Naive thymus-derived CD4-positive, alpha-beta T cell (primary cell): ENCODE results near the gene GARIN5A. TPM values are rescaled to one million over a fixed set of nuclear protein-coding genes. Genes with fewer than 3 reads are reported as not detected.

ENCODE experiments used
- ATAC-seq: fragments of 150-1000 bp; cut with Tn5 transposase; 2 replicates; pipeline ENCODE4 v1.10.0; 2021; ENCODE audit warnings: mild to moderate bottlenecking, moderate library complexity
- CTCF ChIA-PET: fragments of 350-600 bp; sonication (Branson Sonifier 250); formaldehyde crosslinking; loops from one replicate; lab custom pipeline; 2021; ENCODE audit warnings: antibody characterized with exemption; lab: Charles Lee
- POLR2A ChIA-PET: fragments of 350-600 bp; sonication (Branson Sonifier 250); formaldehyde crosslinking; loops from one replicate; lab custom pipeline; 2021; ENCODE audit warnings: antibody characterized with exemption, inconsistent platforms; lab: Charles Lee
- DNase-seq, 9 donors: peaks; one replicate each; pipeline versions ENCODE4 v3.0.0 to v3.0.0-alpha.2; 2020 to 2022; ENCODE audit warnings: mixed read lengths in 1 of 9
- H3K27ac ChIP-seq: one replicate; pipeline ENCODE4 v1.7.0; 2013; ENCODE audit warnings: mild to moderate bottlenecking, low read depth, low read length, moderate library complexity
- H3K27me3 ChIP-seq, 2 donors: one replicate each; pipeline ENCODE4 v1.7.0; 2013; ENCODE audit warnings: low read length in 2 of 2, mild to moderate bottlenecking in 2 of 2, moderate library complexity in 2 of 2; ENCODE audit not compliant: control insufficient read depth in 2 of 2, insufficient read depth in 2 of 2
- H3K36me3 ChIP-seq, 3 experiments: 1 replicate in 2 of 3; 2 replicates in 1 of 3; pipeline ENCODE4 v1.7.0; 2013; ENCODE audit warnings: low read length in 3 of 3, mild to moderate bottlenecking in 3 of 3, moderate library complexity in 1 of 3; ENCODE audit not compliant: insufficient read depth in 3 of 3, control insufficient read depth in 2 of 3
- H3K4me1 ChIP-seq, 2 donors: one replicate each; pipeline ENCODE4 v1.7.0; 2013; ENCODE audit warnings: low read length in 2 of 2, mild to moderate bottlenecking in 2 of 2, moderate library complexity in 1 of 2; ENCODE audit not compliant: control insufficient read depth in 2 of 2, insufficient read depth in 2 of 2
- H3K4me3 ChIP-seq: 2 replicates; pipeline ENCODE4 v1.7.0; 2013; ENCODE audit warnings: mild to moderate bottlenecking, low read length
- H3K9me3 ChIP-seq, 3 experiments: 1 replicate in 2 of 3; 2 replicates in 1 of 3; pipeline ENCODE4 v1.7.0; 2013; ENCODE audit warnings: low read length in 3 of 3; ENCODE audit not compliant: control insufficient read depth in 2 of 3
- H3K27ac Mint-ChIP-seq, 9 donors: one replicate each; pipeline ENCODE4 v1.8.0; 2020 to 2022; ENCODE audit warnings: mixed read lengths in 9 of 9, mild to moderate bottlenecking in 8 of 9, moderate library complexity in 5 of 9, inconsistent platforms in 2 of 9
- H3K27me3 Mint-ChIP-seq, 5 donors: one replicate each; pipeline ENCODE4 v1.8.0; 2021 to 2022; ENCODE audit warnings: mixed read lengths in 5 of 5, mild to moderate bottlenecking in 1 of 5
- H3K36me3 Mint-ChIP-seq, 5 donors: one replicate each; pipeline ENCODE4 v1.8.0; 2020 to 2022; ENCODE audit warnings: mixed read lengths in 5 of 5, mild to moderate bottlenecking in 3 of 5, inconsistent platforms in 1 of 5
- H3K4me1 Mint-ChIP-seq, 7 donors: one replicate each; pipeline ENCODE4 v1.8.0; 2020 to 2022; ENCODE audit warnings: mixed read lengths in 7 of 7, mild to moderate bottlenecking in 3 of 7, inconsistent platforms in 1 of 7
- H3K4me3 Mint-ChIP-seq, 10 donors: one replicate each; pipeline ENCODE4 v1.8.0; 2020 to 2022; ENCODE audit warnings: mild to moderate bottlenecking in 10 of 10, mixed read lengths in 10 of 10, moderate library complexity in 6 of 10, inconsistent platforms in 2 of 10
- H3K9me3 Mint-ChIP-seq, 11 donors: one replicate each; pipeline ENCODE4 v1.8.0; 2020 to 2022; ENCODE audit warnings: mixed read lengths in 11 of 11, mild to moderate bottlenecking in 4 of 11, inconsistent platforms in 1 of 11, moderate library complexity in 1 of 11
- intact Hi-C, 2 donors: fragments of 100-400 bp; cut with micrococcal nuclease; formaldehyde crosslinking; loops; one replicate each; pipeline ENCODE4 v1.15.1; 2023
- polyA plus RNA-seq, 2 donors: library from polyadenylated mRNA; unstranded; fragments of 300-500 nt; fragmentation: Illumina TruSeq; gene quantifications; one replicate each; pipeline ENCODE4 v1.2.3, GENCODE V29; 2021
- total RNA-seq, 6 experiments: library from RNA in 5 of 6; stranded (reverse) in 5 of 6; gene quantifications; 1 replicate in 5 of 6; 2 replicates in 1 of 6; pipeline ENCODE4 v1.2.3 and lab custom pipeline; 2021 to 2026

GARIN5A gene
- total and polyA plus RNA-seq, 7 experiments from 2014 or later, result 0.59 to 3.1 (median 0.76) TPM; not detected in 1

DNA sequence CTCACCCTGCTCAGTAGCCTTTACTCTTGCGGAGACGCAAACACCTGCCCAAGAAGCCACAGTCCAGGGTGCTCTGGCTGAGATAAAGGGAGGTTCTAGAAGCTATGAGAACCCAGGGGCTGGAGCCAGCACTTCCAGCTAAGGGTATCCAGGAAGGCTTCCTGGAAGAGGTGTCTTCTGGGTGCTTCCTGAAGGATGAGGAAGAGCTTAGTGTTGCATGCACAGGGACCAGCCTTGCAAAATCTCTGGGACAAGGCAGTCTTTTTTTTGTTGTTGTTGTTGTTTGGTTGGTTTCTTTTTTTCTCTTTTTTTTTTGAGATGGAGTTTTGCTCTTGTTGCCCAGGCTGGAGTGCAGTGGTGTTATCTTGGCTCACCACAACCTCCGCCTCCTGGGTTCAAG is 23.4 kb downstream of the GARIN5A start:
- no peak for DNase-seq
- Histone ChIP-seq H3K4me3 (no peak overlapping the region), H3K4me1 (no peaks in the 10 kb centered on the region), H3K27ac (no peak overlapping the region), H3K36me3 (no peaks in the 10 kb centered on the region), H3K27me3 (peaks cover 0 to 2% of the 10 kb centered on the region in 2 donors), H3K9me3 (no peaks in the 10 kb centered on the region)
- Mint-ChIP-seq H3K9me3 (peaks cover 0 to 2% (median 0%) of the 10 kb centered on the region in 11 donors), H3K4me1 (peaks cover 0 to 4% (median 0%) of the 10 kb centered on the region in 7 donors), H3K4me3 (no peak overlapping the region), H3K36me3 (no peaks in the 10 kb centered on the region), H3K27me3 (peaks cover 6 to 25% (median 22%) of the 10 kb centered on the region in 5 donors), H3K27ac (no peak overlapping the region)
- intact Hi-C loops, result no loop called here
- ATAC-seq, result no peak
- ChIA-PET CTCF (no interaction called here), POLR2A (no interaction called here)

DNA sequence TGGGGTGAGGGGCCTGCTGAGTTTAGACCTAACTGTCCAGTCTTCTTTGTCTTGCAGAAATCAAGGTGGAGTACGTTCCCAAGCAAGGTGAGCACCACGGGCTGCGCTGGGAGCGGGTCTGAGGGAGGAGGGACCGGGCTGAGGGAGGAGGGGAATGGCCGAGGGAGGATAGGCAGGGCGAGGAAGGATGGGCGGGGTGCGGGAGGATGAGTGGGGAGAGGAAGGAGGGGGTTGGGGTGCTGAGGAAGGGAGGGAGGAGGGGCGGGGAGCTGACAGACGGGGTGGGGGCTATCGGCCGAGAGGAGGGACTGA is 25.5 kb downstream of the GARIN5A start:
- Mint-ChIP-seq H3K4me1 (peaks cover 0 to 4% (median 0%) of the 10 kb centered on the region in 7 donors), H3K4me3 (peak overlapping the region in 2 of 10 donors; percentile 7 to 25), H3K27ac (no peak overlapping the region), H3K36me3 (peaks cover 0 to 3% (median 0%) of the 10 kb centered on the region in 5 donors), H3K9me3 (peaks cover 0 to 4% (median 0%) of the 10 kb centered on the region in 11 donors), H3K27me3 (peaks cover 0 to 15% (median 12%) of the 10 kb centered on the region in 5 donors)
- POLR2A ChIA-PET, result no interaction called here
- no peak for DNase-seq
- no peak overlapping the region for H3K4me3 ChIP-seq
- H3K27ac ChIP-seq, result no peak overlapping the region
- CTCF ChIA-PET, result no interaction called here
- H3K9me3 ChIP-seq, result no peaks in the 10 kb centered on the region
- H3K36me3 ChIP-seq, result no peaks in the 10 kb centered on the region
- H3K27me3 ChIP-seq, result no peaks in the 10 kb centered on the region
- intact Hi-C loops, result no loop called here
- no peaks in the 10 kb centered on the region for H3K4me1 ChIP-seq
- ATAC-seq, result no peak

DNA sequence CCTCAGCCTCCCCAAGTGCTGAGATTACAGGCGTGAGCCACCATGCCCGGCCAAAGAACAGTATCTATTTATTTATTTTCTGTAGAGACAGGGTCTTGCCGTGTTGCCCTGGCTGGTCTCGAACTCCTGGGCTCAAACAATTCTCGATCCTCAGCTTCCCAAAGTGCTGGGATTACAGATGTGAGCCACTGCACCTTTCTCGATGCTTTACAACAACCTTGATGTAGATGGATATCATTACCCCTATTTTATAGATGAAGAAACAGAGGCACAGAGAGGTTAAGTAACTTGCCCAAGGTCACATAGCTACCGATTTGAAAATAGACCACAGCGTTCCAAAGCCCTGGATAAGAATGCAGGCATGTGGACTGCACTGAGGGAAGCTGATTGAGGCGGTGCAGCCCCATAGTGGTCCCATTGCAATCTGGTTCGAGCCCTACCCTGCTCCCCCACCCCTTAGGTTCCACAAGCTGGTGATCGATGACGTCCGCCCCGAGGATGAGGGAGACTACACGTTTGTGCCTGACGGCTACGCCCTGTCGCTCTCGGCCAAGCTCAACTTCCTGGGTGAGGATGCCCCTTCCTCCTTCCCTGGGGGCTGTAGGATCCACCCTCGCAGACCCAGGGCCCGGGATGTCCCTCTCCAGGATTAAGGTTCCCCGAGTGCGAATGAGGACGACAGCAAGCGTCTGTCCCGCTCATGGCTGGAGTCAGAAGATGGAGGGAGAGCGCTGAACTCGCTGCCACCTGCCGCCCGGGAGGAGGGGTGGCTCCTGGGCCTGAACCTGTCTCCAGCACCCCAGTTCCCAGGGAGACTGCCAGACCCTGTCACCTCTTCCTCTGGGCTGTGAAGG is 26.1 kb downstream of the GARIN5A start:
- Mint-ChIP-seq H3K4me3 (peak overlapping the region in 2 of 10 donors; percentile 7 to 25), H3K36me3 (peaks cover 0 to 3% (median 0%) of the 10 kb centered on the region in 5 donors), H3K4me1 (peaks cover 0 to 4% (median 0%) of the 10 kb centered on the region in 7 donors), H3K27ac (no peak overlapping the region), H3K27me3 (peaks cover 0 to 9% (median 8%) of the 10 kb centered on the region in 5 donors), H3K9me3 (peaks cover 0 to 4% (median 0%) of the 10 kb centered on the region in 11 donors)
- DNase-seq (no peak), ATAC-seq (no peak)
- ChIA-PET POLR2A (no interaction called here), CTCF (no interaction called here)
- H3K4me3 ChIP-seq, result no peak overlapping the region
- intact Hi-C loops, result no loop called here
- no peak overlapping the region for H3K27ac ChIP-seq
- H3K9me3 ChIP-seq, result no peaks in the 10 kb centered on the region
- no peaks in the 10 kb centered on the region for H3K27me3 ChIP-seq
- H3K36me3 ChIP-seq, result no peaks in the 10 kb centered on the region
- H3K4me1 ChIP-seq, result no peaks in the 10 kb centered on the region

DNA sequence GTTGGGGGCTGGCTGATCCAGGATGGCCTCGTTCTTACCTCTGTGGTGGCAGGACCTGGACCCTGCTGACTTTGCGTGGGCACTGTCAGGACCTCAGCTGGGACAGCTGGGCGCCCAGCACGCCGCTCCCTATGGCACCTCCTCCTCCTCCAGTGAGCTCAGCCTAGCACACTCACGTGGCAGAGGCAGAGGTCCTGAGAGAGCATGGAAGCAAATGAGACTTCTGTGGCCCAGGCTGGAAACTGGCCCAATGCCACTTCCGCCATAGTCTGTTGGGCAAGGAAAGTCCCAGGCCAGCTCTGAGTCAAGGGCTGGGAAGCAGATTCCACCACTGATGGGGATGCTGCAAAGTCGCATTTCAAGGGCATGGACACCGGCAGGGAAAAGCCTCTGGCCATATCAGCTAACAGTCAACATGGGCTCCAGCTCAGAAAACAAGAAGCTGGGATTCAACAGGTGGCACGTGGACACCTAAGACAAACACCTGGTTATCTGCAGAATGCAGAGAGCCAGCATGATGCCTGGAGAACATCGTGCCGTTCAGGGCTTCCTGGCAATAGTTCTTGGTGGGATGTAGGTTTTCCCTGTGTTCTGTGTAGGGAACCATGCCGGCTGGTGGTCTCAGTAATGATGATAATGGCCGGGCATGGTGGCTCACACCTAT is 27.3 kb downstream of the GARIN5A start:
- H3K4me1 Mint-ChIP-seq, result peaks cover 0 to 4% (median 0%) of the 10 kb centered on the region in 7 donors
- H3K9me3 Mint-ChIP-seq, result peaks cover 0 to 4% (median 0%) of the 10 kb centered on the region in 11 donors
- intact Hi-C loops, result no loop called here
- no peaks in the 10 kb centered on the region for H3K9me3 ChIP-seq
- peaks cover 0 to 3% (median 0%) of the 10 kb centered on the region in 5 donors for H3K36me3 Mint-ChIP-seq
- DNase-seq (no peak), ATAC-seq (no peak)
- no peaks in the 10 kb centered on the region for H3K27me3 ChIP-seq
- H3K27me3 Mint-ChIP-seq, result peaks cover 0 to 11% (median 8%) of the 10 kb centered on the region in 5 donors
- ChIA-PET CTCF (no interaction called here), POLR2A (no interaction called here)
- no peak overlapping the region for H3K4me3 Mint-ChIP-seq
- no peak overlapping the region for H3K27ac Mint-ChIP-seq
- H3K27ac ChIP-seq, result no peak overlapping the region
- H3K4me3 ChIP-seq, result no peak overlapping the region
- no peaks in the 10 kb centered on the region for H3K4me1 ChIP-seq
- no peaks in the 10 kb centered on the region for H3K36me3 ChIP-seq

DNA sequence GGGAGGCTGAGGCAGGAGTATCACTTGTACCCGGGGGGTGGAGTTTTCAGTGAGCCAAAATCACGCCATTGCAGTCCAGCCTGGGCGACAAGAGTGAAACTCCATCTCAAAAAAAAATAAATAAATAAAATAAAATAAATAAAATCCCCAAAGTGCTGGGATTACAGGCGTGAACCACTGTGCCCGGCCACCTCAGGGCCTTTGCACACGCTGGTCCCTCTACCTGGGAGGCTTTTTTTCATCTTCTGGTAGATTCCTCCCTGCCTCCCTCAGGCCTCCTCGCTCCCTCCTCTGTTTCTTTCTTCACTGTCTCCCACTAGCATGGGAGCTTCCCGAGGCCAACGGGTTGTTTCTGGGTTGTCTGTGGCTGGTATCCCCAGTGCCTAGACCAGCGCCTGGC is 28.9 kb downstream of the GARIN5A start:
- H3K36me3 Mint-ChIP-seq, result peaks cover 0 to 3% (median 0%) of the 10 kb centered on the region in 5 donors
- no peaks in the 10 kb centered on the region for H3K4me1 ChIP-seq
- peaks cover 0 to 4% (median 0%) of the 10 kb centered on the region in 11 donors for H3K9me3 Mint-ChIP-seq
- peaks cover 0 to 20% (median 12%) of the 10 kb centered on the region in 5 donors for H3K27me3 Mint-ChIP-seq
- ATAC-seq (no peak), DNase-seq (no peak)
- no peaks in the 10 kb centered on the region for H3K9me3 ChIP-seq
- no peaks in the 10 kb centered on the region for H3K36me3 ChIP-seq
- H3K4me3 ChIP-seq, result no peak overlapping the region
- ChIA-PET CTCF (interaction anchor here (0.6 kb wide), 2 partner anchors 10 to 11 kb away, joined by 3 to 4 read pairs; no protein-coding TSS in a partner anchor), POLR2A (no interaction called here)
- no peak overlapping the region for H3K27ac ChIP-seq
- no peak overlapping the region for H3K4me3 Mint-ChIP-seq
- H3K27ac Mint-ChIP-seq, result no peak overlapping the region
- no peaks in the 10 kb centered on the region for H3K27me3 ChIP-seq
- peaks cover 0 to 7% (median 0%) of the 10 kb centered on the region in 7 donors for H3K4me1 Mint-ChIP-seq
- intact Hi-C loops, result no loop called here

DNA sequence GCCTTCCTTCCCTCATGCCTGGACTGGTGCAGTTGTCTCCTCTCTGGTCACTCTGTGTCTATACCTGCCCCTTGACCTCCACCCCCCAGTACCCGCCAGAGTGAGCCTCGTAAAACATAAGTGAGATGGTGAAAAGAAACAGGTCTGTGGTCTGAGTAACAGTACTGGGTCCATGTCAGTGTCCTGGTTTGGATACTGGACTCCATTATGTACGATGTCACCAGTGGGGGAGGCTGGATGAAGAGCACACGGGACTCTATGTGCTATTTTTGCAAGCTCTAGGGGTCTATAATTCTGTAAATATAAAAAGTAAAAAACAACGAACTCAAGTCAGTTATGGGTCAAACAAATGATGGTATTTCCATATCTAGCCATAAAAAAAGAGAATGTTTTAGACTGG is 29.6 kb downstream of the GARIN5A start:
- H3K4me1 Mint-ChIP-seq, result peaks cover 0 to 5% (median 0%) of the 10 kb centered on the region in 7 donors
- no peak overlapping the region for H3K4me3 ChIP-seq
- no peak for DNase-seq
- no peak overlapping the region for H3K27ac ChIP-seq
- ATAC-seq, result no peak
- ChIA-PET CTCF (no interaction called here), POLR2A (no interaction called here)
- H3K4me1 ChIP-seq, result no peaks in the 10 kb centered on the region
- peaks cover 0 to 3% (median 0%) of the 10 kb centered on the region in 5 donors for H3K36me3 Mint-ChIP-seq
- H3K9me3 Mint-ChIP-seq, result peaks cover 0 to 4% (median 0%) of the 10 kb centered on the region in 11 donors
- H3K36me3 ChIP-seq, result no peaks in the 10 kb centered on the region
- no peak overlapping the region for H3K4me3 Mint-ChIP-seq
- peak overlapping the region in 1 of 9 donors; percentile 6 for H3K27ac Mint-ChIP-seq
- no peaks in the 10 kb centered on the region for H3K9me3 ChIP-seq
- intact Hi-C loops, result no loop called here
- peaks cover 0 to 17% (median 12%) of the 10 kb centered on the region in 5 donors for H3K27me3 Mint-ChIP-seq
- H3K27me3 ChIP-seq, result no peaks in the 10 kb centered on the region
